ENCODE data around the gene EEF2K. TPM values are rescaled to one million over a fixed set of nuclear protein-coding genes. Genes with fewer than 3 reads are reported as not detected.
A peak's percentile ranks its signal among the peaks of the same experiment; 100 is the strongest.

Gene EEF2K
- total and polyA plus RNA-seq, 2 of the 13 experiments (the other 11 are each of a cell fraction or from before 2014, with no cell fraction given): 22.0 to 23.8 TPM

- peak; percentile 87; the same call in 1 of the 2 replicates for TF ChIP-seq ZBTB46 (CRISPR knock-in tag; IDR thresholded peaks at IDR 0.05; ENCODE audit: borderline replicate concordance)
- TF ChIP-seq SRSF9 (IDR thresholded peaks at IDR 0.05; ENCODE audit: borderline replicate concordance, insufficient read depth, low read depth, low read length, poor library complexity, severe bottlenecking): no peak
- peak; percentile 36; the same call in 1 of the 2 replicates for TF ChIP-seq ZNF101 (CRISPR knock-in tag; IDR thresholded peaks at IDR 0.05; ENCODE audit: borderline replicate concordance, low read depth)
- peak; percentile 71; the same call in 1 of the 2 replicates for TF ChIP-seq ZBTB8A (CRISPR knock-in tag; IDR thresholded peaks at IDR 0.05; ENCODE audit: borderline replicate concordance, low read depth)
- TF ChIP-seq CBX1 (IDR thresholded peaks at IDR 0.05; ENCODE audit: low read depth): peak; percentile 91
- TF ChIP-seq SNAPC2 (CRISPR knock-in tag; IDR thresholded peaks at IDR 0.05): peak; percentile 97
- TF ChIP-seq PREB (CRISPR knock-in tag; IDR thresholded peaks at IDR 0.05): peak; percentile 77; the same call in 1 of the 2 replicates
- TF ChIP-seq ZNF441 (CRISPR knock-in tag; IDR thresholded peaks at IDR 0.05; ENCODE audit: borderline replicate concordance): peak; percentile 89
- TF ChIP-seq PBX3 (CRISPR knock-in tag; IDR thresholded peaks at IDR 0.05; ENCODE audit: borderline replicate concordance): peak; percentile 76; the same call in 1 of the 2 replicates
- peak; percentile 71; the same call in 1 of the 2 replicates for TF ChIP-seq TEAD2 (CRISPR knock-in tag; IDR thresholded peaks at IDR 0.05)
- peak; percentile 99 for TF ChIP-seq ZGPAT (CRISPR knock-in tag; IDR thresholded peaks at IDR 0.05)
- peak; percentile 96 for TF ChIP-seq SRY (CRISPR knock-in tag; IDR thresholded peaks at IDR 0.05)
- TF ChIP-seq NFYC (CRISPR knock-in tag; IDR thresholded peaks at IDR 0.05): no peak
- TF ChIP-seq RELA (CRISPR knock-in tag; IDR thresholded peaks at IDR 0.05): peak; percentile 85
- TF ChIP-seq KLF9 (CRISPR knock-in tag; IDR thresholded peaks at IDR 0.05; ENCODE audit: low read depth): no peak; the same call in none of the 2 replicates
- no peak for TF ChIP-seq ZNF7 (CRISPR knock-in tag; IDR thresholded peaks at IDR 0.05)
- peak; percentile 95 for TF ChIP-seq MLXIP (CRISPR knock-in tag; IDR thresholded peaks at IDR 0.05; ENCODE audit: borderline replicate concordance)
- TF ChIP-seq CHD2 (IDR thresholded peaks at IDR 0.05; ENCODE audit: low read depth, low read length): peak; percentile 43; the same call in 1 of the 2 replicates
Measured at GRCh38 chr16:22206013-22206841, at the start of gene EEF2K (continued).

Data from HepG2 (cell line).